ENCODE measurements around the gene ADAR.
A peak's percentile ranks its signal among the peaks of the same experiment; 100 is the strongest.
"Not testable (repeated sequence)": the region's sequence is repeated elsewhere in the genome, so short reads cannot be mapped to it uniquely, and the experiment has no call there.

Gene ADAR

DNA sequence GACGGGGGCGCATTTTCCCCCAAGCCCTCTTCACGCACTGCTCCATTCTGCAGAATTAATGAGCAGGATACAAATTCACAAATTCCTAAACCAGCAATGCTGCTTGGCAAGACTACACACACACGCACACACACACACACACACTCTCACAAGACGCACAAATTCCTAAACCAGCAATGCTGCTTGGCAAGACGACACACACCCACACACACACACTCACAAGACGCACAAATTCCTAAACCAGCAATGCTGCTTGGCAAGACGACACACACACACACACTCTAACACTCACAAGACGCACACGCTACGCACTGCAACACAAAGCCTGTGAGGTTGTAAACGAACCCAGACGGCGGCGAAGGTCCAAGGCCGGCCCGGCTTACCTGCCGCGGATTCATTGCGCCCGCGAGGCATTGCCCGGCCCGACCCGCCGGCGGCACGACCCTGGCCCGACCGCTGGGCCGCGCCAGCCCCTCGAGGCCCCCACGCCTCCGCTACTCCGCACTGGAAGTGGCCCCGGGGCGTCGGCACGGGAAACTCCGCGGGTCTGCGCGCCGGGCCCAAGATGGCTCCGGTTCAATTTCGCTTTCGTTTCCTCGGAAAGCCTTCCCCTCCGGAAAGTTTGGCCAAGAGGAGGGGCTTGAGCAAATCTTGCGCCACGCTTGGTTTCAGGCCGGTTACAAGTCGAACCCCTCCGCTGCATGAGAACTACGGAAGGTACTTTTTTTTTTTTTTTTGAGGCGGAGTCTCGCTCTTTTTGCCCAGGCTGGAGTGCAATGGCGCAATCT, at the start of gene ADAR:
ADAR (minus strand) TSS at position 578 of the 788 bp plus-strand sequence; CDS start at position 398, 180 bp downstream.
- DNase-seq (ENCODE audit: low read depth in 3 of 3) = peak; percentile 74 to 89 (median 85)

- DNase-seq (ENCODE audit: low read depth in 3 of 3) = no peak
Observed at GRCh38 chr1:154657556-154657955, 49.6 kb upstream of the ADAR start.

- no peak for DNase-seq (ENCODE audit: low read depth in 3 of 3)
Observed at GRCh38 chr1:154652893-154653292, 44.9 kb upstream of the ADAR start.

DNA sequence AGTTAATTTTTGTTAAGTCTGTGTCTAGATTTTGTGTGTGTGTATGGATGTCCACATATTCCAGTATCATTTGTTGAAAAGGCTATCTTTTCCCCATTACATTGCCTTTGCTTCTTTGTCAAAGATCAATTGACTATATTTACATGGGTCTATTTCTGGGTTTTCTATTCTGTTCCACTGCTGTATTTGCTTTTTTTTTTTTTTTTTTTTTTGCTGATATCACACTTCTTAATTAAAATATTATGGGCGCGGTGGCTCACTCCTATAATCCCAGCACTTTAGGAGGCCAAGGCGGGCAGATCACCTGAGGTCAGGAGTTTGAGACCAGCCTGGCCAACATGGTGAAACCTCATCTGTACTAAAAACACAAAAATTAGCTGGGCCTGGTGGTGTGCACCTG, 36.7 kb upstream of the ADAR start:
- DNase-seq (ENCODE audit: low read depth in 3 of 3) = not testable (repeated sequence)

GRCh38 chr1:154641534-154641933, 33.5 kb upstream of the ADAR start:
- no peak for DNase-seq (ENCODE audit: low read depth in 3 of 3)

GRCh38 chr1:154639876-154640275, 31.9 kb upstream of the ADAR start:
- no peak for DNase-seq (ENCODE audit: low read depth in 3 of 3)

DNA sequence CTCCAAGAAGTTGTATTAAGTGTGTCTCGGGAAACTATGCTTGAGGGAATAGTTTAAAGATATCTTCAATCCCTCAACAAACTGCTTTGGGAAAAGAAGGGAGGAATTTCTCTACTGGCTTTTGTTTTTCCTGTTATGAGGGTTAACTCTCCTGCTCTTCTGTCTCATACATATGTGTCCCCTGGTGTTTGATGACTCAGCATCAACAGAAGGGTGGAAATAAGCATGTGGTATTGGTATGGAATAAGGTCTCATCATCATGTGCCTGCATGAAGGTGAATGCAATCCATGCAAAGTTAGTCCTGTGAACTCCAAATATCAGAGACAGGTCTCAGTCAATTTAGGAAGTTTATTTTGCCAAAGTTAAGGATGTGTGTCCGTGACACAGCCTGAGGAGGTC, 27.2 kb upstream of the ADAR start:
- no peak for DNase-seq (ENCODE audit: low read depth in 3 of 3)

DNA sequence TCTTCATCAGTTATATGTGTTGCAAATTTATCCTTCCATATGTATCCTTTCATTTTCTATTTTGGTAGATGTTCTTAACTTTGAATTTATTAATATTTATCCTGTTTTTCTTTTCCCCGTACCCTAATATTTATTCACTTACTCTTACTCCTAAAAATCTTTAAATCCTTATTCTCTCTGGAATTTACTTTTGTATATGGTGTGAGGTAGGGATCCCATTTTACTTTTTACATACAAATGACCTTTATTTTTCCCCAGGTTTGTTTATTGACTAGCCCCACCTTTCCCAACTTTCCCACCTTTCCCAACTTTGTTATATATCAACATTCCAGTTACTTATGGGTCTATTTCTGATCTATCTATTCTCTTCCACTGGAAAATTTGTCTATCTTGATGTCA, 21.7 kb upstream of the ADAR start:
- no peak for DNase-seq (ENCODE audit: low read depth in 3 of 3)

DNA sequence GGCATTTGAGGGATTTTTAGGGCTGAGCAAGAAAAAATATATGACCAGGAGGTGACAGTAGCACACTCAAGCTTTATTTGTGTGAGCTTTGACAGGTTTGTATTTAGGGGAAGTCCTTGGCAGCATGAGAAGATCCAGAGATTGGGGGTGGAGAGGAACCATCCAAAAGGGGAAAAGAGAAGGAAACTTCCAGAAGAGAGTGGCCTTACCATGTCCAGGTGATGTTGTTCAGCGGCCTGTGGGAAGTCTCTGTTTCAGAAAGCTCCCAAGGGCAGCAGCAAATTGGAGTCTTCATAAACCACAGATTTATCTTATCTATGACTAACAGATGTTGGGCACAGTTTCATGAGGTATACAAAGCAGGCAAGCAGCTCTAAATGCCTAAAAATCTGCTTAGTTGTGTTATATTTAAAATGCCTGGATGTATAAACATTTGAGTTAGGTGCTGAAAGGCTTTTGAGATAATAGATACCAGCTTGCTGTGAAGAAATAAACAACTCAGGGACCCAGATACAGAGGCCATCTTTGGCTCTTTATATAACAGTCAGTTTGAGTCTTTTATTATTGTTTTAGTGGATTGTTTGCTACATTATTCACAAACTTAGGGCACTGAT, 21.2 kb upstream of the ADAR start:
- DNase-seq (ENCODE audit: low read depth in 3 of 3) = no peak

GRCh38 chr1:154628121-154628405, 20.1 kb upstream of the ADAR start:
- DNase-seq (ENCODE audit: low read depth in 3 of 3) = no peak

- peak; percentile 84 to 93 (median 89) for DNase-seq (ENCODE audit: low read depth in 3 of 3)
Observed at GRCh38 chr1:154627257-154628120, 19.5 kb upstream of the ADAR start.

DNA sequence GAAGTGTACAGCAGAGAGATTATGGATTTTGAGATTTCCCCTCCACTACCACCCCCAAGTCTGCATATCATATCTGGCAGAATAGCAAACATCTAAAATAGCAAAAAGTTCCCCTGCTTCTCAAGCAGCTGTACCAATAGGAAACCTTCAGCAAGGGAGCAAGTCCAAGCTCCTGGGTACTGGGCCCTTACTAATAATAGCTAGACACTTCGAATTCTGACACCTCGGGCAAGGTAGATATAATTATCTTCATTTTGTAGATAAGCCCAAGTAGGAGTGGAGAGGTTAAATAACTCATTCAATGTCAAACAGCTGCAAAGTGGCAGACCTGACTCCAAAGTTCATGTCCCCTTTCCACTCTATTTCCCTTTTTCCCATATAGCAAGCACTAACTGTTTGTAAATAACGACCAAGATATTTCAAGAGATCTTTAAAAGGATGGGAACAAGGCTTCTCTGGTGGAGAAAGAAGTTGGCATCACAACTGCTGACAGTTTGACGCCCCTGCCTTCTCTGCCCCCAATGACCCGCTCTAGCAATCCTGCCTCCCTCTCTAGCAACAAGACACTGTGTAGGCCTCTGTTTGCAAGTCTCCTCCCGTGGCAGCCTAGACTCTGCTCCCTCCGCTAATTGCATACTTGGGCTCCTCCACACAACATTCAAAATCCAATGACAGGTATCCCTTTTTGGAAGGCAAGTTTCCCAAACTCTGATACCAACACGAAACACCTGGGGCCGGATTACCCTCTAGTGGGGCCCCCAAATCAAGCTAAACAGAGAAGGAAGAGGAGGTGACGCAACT, 18.7 kb upstream of the ADAR start:
- no peak for DNase-seq (ENCODE audit: low read depth in 3 of 3)

DNA sequence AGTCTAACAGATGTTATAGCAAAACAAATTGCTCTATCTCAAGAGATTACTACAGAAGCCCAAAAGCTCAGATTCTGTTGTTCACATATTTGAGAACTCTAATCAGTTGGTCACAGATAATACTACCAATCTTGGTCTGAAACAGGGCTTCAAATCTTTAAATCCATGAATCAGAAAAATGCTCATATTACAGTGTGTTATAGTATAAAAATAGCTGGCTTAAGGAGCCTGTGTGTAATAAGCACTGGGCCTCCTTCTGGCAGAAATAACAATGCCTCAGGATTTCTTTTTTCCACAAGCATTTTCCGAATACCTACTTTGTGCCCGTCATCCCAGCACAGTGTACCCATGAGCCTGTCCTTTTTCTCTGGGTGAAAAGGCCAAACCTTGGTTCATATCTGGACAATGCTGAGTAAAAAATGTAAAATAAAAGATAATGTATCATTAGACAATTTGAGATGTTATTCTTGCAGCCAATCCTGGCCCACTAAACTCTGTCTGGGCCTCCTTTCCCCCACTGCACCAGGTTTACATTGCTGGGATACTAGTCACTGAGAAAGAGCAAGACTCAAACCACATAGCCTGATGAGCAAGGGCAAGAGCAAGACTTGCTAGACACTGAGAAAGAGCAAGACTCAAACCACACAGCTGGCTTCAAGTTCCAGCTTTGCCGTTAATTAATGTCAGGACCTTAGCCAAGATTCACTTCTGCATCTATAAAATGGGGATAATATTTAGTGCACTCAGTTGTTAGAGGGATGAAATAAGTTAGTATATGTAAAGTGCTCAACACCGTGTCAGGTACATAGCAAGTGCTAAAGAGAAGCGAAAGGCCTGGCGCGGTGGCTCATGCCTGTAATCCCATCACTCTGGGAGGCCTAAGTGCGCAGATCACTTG, 17.0 kb upstream of the ADAR start:
- DNase-seq (ENCODE audit: low read depth in 3 of 3) = no peak

DNA sequence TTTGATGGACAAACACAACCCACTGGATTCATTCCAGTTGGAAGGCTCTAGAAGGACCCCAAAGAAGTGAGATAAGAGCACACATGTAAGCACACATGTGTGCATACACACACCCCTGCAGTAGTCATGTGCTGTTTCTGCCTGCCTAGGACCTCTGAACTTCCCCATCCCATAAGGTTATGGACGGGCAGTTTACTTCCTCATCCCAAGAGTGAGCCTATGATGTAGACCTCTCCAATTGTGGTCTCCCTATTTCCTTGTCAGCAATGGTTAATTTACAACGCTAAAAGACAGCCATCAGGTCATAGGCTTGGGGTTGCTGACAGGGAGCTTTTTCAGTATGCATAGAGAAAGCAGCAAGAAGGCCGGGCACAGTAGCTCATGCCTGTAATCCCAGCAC, 15.4 kb upstream of the ADAR start:
- DNase-seq (ENCODE audit: low read depth in 3 of 3) = no peak

DNA sequence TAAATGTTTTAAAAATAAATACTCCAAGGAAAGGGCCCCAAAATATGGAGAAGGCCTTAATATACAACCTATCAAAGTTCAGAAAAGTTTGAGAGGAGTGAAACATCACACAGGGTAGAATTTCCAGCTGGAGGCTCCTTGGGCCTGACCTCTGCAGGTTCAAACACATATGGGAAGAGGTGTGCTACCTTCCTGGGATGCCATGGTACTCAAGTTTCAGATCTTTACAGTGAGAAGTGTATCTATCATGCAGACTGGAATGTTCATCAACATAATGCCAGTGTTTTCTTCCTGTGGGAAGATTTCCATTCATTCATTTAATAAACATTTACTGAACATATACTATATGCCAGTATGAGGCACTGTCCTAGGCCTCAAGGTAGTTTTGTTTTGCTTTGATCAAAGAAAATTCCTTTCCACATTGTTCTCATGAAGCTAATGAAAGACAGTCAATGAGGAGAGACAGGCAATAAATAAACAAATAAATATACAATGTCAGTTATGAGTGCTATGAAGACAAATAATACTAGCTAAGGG, 14.6 kb upstream of the ADAR start:
- no peak for DNase-seq (ENCODE audit: low read depth in 3 of 3)

- no peak for DNase-seq (ENCODE audit: low read depth in 3 of 3)
Observed at GRCh38 chr1:154621875-154622274, 13.9 kb upstream of the ADAR start.

DNA sequence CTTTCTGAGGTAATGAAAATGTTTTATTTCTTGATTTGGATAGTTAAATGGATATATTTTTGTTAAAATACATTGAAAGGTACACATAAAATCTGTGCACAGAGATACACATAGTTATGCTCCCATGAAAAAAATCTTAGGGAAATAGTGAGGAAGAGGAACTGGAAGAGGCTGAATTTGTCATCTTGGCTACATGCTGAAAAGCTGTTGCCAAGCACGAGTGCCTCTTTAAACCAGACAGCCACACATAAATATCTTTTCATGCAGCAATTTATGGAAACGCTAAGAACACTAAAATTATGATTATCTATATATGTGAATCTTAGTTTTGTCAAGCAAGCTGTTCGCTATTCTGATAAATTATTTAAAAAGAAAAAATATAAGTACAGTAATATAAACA, 12.8 kb upstream of the ADAR start:
- no peak for DNase-seq (ENCODE audit: low read depth in 3 of 3)

GRCh38 chr1:154619181-154619948, 11.4 kb upstream of the ADAR start:
- DNase-seq (ENCODE audit: low read depth in 3 of 3) = no peak

GRCh38 chr1:154616659-154617345, 8.8 kb upstream of the ADAR start:
- DNase-seq (ENCODE audit: low read depth in 3 of 3) = no peak

All from stimulated activated CD4-positive, alpha-beta T cell treated with anti-CD3 and anti-CD28 coated beads, TNF-alpha, amount 100 ng/mL, for 4 hours (primary cell).